HTERT RPE-1 (cell line): Measurements from ENCODE around the gene MYLK4.

Experiments used
- in situ Hi-C: fragments of 300-500 bp; cut with MboI; formaldehyde crosslinking; loops from 4 replicates; pipeline ENCODE4 v1.14.3; 2020; ENCODE audit warnings: low sequenced_read_pairs

MYLK4 gene

GRCh38 chr6:2710412-2710811, 40.3 kb downstream of the MYLK4 start:
- in situ Hi-C loops, result no loop called here

DNA sequence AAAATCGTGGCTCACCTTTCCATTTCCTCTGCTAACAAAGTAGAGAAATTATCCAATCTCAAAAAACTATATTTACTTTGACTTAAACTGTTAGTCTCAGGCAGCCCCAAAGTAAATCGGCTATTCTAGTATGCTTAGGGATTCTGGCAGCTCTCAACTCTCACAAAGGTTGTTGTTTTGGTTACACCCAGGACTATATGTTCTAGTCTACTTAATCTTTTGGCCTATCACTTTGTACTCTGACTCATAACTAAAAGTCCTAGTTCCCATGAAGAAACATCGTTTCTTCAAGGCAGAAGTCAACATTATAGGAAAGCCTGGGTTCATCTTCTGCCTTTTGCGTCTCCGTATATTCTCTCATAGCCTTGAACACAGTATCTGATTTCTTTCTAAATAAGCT, 42.3 kb downstream of the MYLK4 start:
- in situ Hi-C loops, result no loop called here

GRCh38 chr6:2706558-2706957, 44.2 kb downstream of the MYLK4 start:
- in situ Hi-C loops, result no loop called here

- in situ Hi-C loops, result no loop called here
These were observed 45.5 kb downstream of the MYLK4 start for GRCh38 chr6:2705256-2705655.

DNA sequence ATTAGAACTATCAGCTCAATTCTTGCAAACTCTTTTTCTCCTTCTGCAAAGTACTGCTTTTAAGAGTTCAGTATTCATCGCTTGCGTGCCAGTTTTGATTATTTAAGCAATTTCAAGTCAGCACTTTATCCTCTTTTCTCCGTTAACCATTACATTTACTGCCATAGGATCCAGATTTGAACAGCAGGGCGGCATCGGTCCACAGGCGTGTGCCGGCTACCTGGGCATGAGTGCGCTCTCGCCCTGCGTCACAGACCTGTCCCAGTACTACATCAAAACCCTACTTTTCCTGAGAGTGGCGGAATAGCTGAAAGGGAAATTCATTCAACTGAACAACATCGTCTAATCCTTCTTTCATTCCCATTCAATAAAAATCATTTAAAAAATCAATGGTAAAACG, 53.4 kb downstream of the MYLK4 start:
- in situ Hi-C loops, result no loop called here

DNA sequence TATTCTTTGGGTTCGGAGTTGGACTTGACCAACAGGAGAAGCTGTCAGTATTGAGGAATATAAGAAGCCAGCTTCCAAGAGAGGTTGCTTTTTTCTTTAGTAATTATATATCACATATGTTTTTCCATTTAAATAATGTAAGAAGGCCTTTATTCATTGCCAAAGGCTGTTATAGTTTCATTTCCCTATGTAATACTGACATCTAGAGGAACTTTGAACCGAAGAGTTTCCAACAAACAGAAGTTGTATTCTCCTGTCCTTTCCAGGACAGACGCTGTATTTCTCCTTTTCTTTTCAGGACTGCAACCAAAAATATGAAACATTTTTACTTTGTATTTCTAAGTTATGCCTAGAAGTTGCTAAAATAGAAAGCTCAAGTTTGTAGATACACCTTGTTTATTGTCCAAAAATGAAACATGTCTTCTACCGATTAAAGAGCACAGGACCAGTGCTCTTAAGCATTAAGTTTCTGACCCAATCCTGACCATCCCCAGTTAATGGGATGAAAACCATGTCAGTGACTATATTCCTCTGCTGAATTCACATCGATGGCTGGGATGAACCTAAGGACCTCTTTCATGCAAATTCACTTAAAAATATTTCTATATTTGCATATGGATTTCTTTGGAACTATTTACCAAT, 55.1 kb downstream of the MYLK4 start:
- in situ Hi-C loops, result no loop called here

DNA sequence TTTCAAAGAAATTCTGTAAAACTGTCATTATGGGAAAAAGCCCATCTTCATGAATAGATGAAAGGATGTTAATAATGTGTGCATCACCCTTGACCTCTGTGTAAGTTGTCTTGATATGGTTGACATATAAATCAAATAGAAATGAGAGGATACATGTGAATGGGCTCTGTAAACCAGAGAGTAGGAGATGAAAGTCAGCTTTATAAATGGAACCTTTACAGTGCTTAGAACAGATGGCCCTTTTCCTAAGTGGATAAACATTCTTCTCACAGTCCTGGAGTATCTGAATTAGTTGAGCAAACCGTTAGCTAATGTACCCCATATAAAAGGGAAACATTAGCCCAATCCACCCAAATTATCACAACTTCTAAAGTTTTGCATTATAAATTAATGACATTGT, 57.5 kb downstream of the MYLK4 start:
- in situ Hi-C loops, result no loop called here

- in situ Hi-C loops, result no loop called here
These were observed 62.2 kb downstream of the MYLK4 start for GRCh38 chr6:2688401-2689064.

DNA sequence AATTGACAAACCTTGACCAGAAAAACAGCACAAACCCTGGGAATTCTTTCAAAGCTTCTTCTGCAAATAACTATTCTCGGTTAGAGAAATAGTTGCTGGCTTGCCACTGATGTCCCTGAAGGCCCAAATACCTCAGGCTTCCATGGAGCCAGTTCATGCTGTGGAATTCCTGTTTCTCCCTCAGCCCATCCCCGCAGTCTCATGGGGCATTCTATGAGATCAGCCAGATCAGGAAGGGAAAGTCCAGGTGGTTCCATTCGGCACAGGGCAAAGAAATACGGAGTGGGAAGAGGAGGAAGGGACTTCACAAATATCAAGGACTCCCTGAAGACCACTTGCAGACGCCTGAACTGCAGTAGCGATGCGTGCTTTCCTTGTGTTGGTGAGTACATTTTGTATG, 63.3 kb downstream of the MYLK4 start:
- in situ Hi-C loops, result no loop called here

DNA sequence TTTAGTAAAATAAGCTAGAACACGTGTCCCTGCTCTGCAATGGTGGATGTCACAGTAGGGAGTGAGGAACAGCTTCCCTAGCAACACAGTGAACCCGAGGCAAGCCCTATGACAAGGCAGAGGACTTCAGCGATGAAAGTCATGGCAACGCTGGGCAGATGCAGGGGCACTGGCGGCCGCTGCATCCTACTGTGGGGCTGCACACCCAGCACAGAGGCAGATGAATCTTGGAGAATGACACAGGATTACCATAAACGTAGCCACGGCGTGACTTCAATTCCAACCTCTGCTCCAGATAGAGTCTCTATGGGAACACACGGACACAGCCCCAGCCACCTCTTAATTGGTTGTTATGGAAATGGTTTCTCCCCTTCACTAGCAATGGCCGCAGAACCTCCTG, 64.2 kb downstream of the MYLK4 start:
- in situ Hi-C loops, result no loop called here

GRCh38 chr6:2684766-2685754, 65.7 kb downstream of the MYLK4 start:
- in situ Hi-C loops, result no loop called here

DNA sequence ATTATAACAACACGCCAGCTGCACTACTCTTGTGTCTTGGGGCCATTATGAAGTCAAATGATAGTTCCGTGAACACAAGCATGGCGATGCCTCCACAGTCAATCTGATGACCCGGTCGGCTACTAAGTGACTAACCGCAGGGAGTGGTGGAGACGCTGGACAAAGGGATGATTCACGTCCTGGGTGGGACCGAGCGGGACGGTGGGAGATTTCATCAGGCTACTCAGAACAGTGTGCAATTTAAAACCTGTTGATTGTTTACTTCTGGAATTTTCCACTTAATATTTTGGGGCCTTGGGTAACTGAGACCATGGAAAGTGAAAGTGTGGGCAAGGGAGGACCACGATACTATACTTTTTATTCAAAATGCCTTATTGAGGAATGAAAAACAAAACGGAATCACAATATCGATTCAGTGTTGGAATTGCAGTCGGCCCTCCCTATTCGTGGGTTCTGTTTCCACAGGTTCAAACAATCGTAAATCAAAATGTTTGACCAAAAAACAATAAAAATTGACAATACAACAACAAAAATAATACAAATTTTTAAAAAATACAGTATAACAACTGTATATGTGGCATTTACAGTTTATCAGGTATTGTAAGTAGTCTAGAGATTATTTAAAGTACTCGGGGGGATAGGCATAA, 66.5 kb downstream of the MYLK4 start:
- in situ Hi-C loops, result no loop called here

DNA sequence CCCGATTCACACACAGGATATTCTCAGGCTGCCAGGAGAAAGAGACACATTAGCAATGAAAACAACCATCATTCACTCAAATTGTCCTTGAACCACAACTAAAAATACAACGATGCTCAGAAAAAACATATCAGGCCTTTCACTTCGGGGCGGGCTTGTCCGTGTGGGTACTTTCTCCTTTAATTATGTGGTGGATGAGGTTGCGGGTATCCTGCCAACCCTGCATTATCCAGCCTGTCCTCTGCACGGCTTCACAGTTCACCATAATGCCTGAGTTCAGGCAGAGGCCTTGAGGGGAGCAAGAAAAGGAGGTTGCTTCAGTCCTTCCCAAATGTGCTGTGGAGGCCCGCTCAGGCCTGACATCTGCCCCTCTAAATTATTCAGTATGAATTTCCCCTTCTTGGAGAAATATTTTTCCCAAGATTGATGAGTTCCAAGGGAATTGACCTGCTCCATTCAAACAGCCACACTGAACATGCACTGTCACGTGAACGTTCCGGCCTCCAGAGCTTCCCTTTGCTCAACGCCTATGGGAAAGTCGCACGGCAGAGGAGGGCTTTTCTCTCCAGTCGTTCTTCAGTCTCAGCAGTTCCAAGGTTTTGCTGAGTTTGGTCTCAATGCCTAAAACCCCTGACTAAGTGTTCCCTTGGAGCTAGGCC, 70.3 kb downstream of the MYLK4 start:
- in situ Hi-C loops, result no loop called here

GRCh38 chr6:2677080-2677593, 73.6 kb downstream of the MYLK4 start:
- in situ Hi-C loops, result no loop called here

- in situ Hi-C loops, result no loop called here
These were observed 74.7 kb downstream of the MYLK4 start for GRCh38 chr6:2676048-2676447.

DNA sequence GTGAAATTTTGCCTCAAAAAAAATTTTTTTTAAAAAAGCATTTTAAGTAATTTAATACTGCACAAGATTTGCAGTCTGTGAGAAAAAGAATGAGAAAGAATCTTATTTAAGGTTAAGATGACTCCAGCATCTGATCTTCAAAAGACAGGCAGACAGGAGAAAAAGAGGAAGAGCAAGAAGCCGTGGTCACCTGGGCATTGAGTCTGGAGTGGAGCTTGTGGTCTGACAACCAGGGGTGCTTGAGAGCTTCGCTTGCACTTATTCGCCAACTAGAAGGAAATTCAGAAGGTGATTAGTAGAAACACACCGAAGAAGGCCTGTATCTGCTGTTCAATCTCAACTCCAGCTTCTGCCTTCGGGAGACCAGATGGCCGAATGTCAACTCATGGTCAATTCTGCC, 75.9 kb downstream of the MYLK4 start:
- in situ Hi-C loops, result no loop called here

DNA sequence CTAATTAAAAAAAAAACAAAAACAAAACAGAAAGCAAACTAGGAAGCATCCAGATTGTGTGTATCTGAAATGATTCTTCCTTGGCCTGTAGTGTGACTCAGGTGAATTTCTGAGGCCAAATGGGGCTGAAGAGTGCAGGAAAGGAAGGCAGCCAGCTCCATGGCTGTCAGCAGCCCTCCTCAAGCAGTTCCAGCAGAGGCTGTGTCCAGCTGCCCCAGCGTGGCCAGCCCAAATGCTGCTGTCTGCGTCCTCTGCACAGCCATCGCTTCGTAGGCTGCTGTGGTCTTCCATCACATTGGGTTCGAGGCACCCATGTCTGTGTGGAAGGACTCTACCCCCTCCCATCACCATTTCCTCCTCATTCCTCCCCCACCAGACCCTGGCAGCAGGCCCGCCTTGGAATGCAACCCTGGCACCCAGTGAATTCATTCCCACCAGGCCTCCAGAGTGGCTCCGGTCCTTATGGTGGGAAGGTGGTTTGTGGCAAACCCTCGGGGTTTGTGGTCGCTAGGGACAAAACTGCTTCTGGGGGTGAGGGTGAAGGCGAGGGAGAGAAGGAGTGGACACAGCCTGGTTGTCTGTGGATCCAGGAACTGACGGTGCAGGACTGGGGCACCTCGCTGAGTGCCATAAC, 81.5 kb downstream of the MYLK4 start:
- in situ Hi-C loops, result no loop called here

DNA sequence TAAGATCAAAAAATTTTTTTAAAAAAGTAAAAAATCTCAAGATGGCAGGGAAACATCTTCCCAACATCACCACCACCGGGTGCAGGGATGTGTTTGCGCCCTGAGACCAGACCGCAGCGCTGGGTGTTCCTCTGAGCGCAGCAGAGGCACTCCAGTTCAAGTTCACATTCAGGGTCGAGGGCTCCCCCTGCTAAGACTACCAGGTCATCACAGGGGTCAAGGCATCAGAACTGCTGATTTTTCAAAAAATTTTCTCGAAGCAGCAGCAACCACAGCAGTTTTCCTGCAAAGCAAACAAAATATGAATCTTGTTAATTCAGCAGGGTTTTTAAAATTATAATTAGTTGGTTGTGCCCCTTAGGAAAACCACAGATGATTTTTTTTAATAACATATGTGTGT, 83.1 kb downstream of the MYLK4 start:
- in situ Hi-C loops, result no loop called here

DNA sequence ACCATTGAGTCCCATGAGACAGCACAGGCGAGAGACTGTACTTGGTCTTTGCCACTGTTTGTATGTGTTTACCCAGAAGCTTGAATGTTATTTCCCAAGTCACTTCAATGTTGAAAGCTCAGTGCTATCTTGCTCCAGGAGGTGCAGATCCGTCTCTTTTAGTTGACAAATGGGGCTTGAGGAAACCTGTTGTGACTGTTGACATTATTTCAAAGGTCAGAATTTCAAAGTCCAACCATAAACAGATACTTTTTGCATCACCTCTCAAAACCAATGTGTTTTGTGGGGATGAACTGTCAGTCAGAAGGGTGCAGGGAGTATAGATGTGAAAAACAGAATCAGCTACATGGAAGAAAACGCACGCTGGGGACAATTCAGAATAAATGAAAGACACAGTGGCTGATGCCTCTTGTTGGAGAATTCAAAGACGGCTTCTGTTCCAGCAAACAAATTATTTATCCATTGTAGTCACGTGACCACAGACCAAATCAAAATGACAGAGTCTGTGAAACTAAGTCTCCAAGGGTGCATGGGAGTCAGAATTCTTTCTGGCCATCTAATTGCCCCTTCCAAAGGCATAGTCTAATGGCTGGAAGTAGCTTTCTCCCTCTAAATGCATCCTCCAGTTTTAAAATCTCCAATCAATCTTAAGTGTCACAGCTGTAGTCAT, 83.7 kb downstream of the MYLK4 start:
- in situ Hi-C loops, result no loop called here
